ENCODE data around the gene NPL.

- no peak for TF ChIP-seq CTCF (conservative IDR thresholded peaks at IDR 0.05 in 1 of 2, IDR thresholded peaks at IDR 0.05 in 1 of 2; ENCODE audit: low read depth in 1 of 2, low read length in 2 of 2)
- no peak for TF ChIP-seq EZH2 (IDR thresholded peaks at IDR 0.05; ENCODE audit: low read length, missing control alignments)
Observed at GRCh38 chr1:182791281-182792179, 2.0 kb downstream of the NPL start.
